T1000 (cell line): ENCODE measurements around the gene TNS4.
A peak's percentile ranks its signal among the peaks of the same experiment; 100 is the strongest.

Source experiments
- DNase-seq: peaks from one replicate; lab custom pipeline; 2025; ENCODE audit warnings: mixed read lengths; lab: John Stamatoyannopoulos, UW

The TNS4 gene

DNA sequence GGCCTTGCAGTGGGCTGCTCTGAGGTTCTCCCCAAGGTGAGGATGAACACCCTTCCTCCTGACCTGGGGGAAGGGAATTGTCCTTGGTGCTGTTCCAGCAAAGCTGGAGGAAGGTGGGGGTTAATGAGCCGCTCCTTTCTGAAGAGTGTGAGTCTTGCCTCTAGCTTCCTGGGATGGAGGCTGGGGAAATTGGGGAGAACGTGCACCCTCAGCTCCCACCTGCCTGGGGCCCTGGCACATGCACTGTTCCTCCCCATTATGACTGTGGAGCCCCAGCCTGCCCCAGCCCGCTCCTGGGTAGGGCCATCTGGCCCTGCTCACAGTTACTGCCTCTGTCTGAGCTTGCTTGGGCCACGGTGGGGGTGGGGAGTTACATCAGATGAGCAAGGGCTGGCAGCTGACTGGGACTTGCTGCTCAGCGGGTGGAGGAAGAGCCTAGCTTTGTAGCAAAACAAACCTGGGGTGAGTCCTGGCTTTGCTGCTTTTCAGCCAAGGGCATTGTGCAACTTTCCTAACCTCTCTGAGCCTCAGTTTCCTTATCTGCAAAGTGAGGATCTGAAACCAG lies 11.1 kb downstream of the TNS4 start:
- DNase-seq, result no peak

DNA sequence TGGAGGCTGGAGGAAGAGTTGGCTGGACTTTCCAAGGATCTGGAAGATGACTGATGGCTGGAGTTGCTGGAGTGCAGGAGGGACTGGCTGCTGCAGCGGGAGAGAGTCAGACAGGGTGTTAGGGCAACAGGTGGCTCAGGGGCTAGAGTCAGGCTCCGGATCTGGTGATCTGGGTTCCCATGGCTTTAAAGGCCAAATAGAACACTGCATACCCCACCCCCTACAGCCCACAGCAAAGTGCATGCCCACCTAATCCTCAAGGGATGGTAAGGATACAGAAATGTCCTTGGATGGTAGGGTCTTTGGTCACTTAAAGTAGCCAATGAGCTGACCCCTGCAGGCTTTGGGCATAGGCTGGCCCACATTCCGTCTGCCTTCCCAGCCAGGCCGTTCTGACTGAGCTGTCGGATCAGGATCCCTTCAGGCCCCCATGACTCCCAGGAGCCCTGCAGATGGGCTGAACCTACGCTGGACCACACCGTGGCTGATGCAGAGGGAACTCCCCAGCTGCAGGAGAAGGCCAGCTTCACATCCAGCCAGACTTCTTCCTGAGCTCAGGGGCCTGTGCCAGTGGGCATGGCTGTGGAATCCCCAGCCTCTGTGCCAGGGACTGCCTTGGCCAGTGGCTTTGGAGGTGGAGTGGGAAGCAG lies 13.9 kb downstream of the TNS4 start:
- no peak for DNase-seq

DNA sequence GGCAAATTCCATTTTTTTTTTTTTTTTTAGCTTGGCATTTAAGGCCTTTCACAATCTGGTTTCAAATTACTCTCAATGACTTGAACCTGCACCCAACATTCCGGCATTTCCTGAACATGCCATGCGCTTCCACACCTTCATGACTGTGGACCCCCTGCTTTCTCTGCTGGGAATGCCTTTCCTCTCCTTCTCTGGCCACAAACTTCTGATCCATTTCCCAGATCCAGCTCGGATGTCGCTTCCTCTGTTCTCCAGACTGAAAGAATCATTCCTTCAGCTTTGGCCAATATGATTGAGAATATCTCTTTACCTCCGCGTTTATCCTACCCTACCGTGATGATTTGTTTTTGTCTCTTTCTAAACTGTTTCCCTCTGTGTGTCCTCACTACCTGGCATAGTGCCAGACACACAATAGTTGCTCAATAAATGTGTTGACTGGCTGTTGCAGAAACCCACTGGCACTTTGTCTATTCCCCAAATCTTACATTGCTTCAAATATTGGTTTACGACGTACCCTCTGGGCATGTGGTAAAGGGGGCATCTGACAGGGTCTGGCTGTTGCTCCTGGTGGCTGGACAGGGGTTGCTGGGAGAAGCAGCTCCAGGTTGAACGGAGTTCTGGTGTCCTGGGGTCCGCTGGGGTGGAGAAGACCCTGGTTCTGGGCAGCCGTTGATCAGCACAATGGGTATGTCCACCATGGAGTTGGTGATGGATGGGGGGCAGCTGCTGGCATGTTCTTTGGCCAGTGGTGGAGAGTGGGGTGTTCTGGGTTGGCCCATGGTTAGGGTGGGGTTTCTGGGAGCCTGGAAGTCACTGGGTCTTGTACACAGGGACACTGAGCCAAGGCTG lies 14.7 kb downstream of the TNS4 start:
- no peak for DNase-seq

DNA sequence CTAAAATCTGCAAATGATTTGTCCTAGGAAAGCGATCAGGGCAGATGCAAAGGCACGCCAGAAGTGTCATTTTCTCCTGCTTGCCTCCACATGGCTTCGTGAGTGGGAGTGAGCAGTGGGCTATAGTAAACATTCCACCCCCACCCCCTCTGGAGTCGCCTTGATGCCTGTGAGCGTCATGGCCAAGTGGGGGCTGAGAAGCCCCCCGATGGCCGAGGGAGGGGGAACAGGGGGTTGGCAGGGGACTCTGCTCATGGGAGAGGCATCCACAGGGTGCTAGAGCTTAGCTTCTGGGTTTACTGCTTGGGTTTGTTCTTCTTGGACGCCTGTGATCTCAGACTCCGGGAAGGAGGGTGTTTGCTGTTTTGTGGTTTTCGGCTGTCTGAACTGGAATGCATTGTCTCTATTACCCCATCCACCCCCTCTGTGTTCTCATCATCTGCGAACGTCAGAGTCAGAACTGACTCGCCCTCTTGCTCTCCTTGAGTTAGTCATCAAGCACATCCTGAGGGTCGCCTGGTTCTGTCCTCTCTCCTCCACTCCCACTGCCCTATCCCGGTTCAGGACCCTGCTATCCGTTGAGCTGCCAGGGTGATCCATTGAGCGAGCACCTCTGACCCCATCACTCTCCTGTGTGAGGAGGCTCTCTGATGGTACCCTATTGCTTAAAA lies 15.4 kb downstream of the TNS4 start:
- DNase-seq, result peak; percentile 80

DNA sequence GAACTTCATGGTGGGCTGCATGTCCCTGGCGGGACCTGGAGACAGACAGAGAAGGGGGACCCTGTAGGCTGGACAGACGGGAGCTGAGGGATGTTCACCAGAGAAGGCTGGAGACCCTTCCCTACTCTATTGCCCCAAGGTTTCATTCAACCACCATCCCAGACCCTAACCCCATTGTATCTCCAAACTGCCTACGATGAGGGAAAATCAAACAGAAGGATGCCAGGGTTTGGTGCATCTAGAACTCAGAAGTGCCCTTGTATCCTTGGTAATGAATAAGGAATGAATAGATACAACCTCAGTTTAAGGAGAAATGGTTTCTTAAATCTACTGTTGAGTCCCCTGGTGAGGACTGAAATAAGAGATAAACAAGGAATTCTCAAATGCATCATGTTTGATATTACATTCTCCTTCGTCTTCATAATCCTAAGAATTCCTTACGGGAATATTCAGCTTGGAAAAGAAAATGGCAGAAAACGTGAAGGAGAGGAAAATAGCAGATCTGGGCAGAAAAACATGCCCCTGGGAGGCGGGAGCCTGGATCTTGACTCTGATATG lies 16.4 kb downstream of the TNS4 start:
- DNase-seq, result no peak

DNA sequence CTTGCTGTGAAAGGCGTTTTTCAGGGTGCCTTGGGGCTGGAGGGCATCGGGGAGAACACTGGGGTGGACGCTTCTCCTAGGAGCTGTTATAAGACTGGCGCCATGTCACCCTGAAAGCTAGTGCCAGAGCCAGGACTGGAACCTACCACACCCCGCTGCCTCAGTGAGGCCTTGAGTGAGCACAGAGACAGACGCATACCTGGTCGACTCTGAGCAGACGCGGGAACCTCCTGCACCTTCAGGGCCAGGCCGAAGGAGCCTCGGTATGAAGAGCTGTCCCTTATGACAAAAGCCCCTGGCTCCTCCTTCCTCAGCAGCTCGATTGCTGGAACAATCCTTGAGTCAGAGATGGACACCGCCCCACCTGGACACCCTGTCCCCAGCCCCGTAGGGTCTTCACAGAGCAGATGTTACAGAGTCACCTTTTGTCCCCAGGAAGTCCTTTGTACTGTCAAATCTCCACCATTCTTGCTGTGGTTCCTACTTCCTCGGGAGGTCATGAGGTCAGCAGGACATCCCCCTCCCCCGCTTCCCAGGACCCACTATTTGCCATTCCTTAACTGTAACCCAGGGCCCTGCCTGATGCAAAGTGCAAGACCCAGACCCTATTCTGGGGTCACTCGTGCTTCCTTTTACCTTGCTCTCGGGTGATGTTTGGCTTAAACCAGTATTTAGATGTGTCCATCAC lies 17.0 kb downstream of the TNS4 start:
- DNase-seq, result no peak

DNA sequence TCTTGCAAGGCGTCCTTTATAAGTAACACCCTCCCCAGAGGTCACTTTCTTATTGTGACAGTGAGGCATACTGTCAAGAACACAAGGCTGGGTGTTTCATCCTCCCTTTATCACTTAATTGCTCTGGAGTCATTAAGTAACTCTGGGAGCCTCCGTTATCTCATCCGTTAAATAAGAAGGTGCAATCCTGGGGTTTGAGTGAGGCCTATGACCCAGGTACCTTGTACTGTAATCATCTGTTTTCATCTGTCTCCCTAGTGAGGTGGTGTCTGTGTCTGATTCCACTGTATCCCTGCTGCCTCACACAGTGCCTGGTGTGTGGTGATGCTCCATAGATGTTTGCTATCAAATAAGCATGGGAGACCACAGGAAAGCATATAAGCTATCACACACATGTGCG lies 17.7 kb downstream of the TNS4 start:
- DNase-seq, result no peak

DNA sequence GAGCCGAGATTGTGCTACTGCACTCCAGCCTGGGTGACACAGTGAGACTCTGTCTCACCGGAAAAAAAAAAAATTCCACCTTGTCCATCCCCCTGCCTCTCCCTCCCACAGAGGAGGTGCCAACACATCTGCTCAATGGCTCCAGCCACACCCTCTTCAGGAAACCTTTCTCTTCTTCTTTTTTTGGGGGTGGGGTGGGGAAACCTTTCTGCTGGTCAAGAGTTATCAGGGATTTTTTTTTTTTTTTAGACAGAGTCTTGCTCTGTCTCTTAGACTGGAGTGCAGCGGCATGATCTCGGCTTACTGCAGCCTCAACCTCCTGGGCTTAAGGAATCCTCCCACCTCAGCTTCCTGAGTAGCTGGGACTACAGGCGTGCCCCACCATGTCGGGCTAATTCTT lies 18.7 kb downstream of the TNS4 start:
- no peak for DNase-seq

DNA sequence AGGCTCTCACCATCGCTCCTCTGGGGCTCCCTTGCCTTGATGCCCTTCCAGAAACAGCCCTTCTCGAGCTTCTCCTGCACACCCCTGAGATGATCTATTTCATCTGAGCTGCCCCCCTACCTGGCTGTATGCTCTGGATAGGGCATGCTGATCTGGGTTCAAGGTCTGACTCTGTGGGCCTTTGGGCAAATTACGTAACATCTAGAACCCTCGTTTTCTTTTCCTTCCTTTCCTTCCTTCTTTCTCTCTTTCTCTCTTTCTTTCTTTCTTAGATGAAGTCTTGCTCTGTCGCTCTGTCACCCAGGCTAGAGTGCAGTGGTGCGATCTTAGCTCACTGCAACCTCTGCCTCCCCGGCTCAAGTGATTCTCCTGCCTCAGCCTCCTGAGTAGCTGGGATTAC lies 20.3 kb downstream of the TNS4 start:
- no peak for DNase-seq

DNA sequence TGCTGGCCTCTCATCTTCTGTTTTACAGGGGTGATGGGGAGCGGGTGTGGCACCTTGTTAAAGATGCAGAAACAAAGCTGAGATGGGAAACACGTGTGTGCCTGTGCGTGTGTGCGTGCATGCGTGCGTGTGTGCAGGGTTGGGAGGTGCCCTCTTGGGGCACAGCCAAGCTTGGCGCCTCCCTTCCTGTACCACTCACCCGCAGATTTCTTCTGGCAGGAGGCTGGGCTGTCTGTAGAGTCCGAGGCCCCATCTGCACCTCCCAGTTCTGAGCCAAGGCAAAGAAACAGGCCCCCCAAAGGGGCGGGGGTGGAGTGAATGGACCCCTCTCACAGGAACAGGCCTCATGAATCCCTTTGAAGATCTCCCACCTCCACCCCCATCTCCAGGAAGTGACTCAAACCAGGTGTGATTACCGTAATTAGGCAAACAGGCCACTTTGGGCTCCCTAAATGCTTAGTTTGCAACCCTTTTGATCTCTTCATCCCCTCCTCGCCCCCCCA lies 20.9 kb downstream of the TNS4 start:
- no peak for DNase-seq

DNA sequence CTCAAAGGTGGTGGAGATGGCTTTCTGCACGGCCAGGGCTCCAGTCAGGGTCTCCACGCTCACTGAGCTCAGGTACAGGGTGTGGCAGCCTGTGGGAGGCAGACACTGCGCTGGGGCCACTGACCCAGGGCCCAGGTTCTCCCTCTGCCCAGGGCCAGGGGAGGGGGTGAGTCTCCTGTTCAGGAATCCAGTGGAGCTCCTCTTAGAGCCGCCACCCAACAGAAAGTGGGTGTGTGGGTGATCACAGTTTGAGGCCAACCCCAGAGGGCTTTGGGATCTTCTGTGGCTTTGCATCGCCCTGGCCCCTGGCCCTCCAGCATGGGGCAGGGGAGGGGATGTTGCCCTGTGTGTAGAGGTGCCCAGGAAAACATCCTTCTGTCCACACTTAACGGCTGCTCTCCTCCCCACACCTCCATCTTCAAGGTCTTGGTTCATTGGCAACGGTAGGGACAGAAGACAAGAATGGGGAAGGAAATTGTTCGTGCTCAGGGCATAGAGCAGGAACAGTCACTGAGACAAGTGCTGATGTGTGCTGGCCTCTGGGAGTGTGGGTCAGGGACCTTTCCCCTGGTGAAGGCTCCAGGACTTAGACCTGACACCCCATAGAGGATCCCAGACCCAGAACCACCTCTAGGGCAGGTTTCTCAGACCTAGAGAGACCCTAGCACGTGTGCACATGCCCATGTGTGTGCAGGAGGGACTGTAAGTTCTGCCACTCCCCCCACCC lies 21.5 kb downstream of the TNS4 start:
- no peak for DNase-seq

DNA sequence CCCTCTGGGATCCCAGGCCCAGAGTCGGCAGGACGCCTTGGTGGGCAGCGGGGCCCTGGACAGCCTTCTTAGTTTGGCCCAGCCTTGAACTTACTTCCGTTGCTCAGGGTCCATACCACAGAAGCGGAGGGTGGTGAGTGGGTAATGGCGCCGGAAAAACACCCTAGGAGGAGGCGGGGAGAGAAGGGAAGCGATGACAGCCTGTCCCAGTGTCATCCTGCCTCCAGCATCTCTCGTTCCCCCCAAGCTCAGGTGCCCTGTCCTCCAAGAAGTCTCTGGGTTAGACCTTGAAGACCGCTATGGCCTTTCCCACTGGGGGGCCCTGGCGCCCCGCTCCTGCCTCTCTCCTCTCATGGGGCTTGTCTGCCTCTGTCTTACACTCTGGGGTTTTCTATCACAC lies 22.9 kb downstream of the TNS4 start:
- DNase-seq, result no peak

DNA sequence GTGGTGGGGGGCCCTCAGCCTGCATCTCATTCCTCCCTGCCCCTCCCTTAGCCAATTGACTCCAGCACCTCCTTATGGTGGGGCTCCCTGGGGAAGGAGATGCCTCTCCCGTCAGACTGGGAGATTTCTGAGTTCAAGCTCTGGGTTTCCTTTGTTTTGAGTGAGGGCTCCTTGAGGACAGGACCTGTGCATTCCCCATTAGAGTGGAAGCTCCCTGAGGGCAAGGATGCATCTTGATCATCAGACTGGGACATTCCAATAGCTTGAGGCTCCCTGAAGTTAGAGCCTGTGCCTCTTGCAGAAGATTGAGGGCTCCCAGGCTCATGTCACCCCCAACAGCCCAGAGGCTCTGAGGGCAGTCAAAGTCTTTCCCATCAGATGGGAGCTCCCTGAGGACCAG lies 23.6 kb downstream of the TNS4 start:
- DNase-seq, result no peak

DNA sequence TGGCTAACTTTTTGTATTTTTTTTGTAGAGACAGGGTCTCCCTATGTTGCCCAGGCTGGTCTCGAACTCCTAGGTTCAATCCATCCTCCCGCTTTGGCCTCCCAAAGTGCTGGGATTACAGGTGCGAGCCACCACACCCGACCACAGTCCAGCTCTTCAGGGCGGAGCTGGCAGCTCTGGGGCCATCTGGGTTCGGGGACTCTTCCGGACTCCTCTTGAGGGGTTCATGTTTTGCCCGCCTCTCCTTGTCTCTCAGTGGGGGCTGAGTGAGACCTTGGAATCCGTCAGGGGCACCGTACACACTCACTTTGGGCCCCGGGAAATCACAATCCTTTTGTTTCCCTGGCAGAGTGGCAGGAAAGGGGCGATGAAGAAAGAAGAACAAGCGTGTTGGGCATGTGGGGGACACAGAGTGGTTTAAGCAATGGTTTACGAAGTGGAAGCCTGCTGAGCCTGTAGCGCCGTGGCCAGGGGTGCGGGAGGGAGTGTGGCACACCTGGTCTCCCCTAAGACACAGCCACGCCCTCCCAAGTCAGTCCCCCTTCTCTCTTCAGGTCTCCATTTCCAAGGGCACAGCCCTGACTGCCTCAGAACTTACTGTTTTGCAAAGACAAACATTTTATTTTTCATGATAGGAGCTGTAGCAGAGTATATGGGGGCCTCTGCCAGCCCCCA lies 26.1 kb downstream of the TNS4 start:
- DNase-seq, result no peak

DNA sequence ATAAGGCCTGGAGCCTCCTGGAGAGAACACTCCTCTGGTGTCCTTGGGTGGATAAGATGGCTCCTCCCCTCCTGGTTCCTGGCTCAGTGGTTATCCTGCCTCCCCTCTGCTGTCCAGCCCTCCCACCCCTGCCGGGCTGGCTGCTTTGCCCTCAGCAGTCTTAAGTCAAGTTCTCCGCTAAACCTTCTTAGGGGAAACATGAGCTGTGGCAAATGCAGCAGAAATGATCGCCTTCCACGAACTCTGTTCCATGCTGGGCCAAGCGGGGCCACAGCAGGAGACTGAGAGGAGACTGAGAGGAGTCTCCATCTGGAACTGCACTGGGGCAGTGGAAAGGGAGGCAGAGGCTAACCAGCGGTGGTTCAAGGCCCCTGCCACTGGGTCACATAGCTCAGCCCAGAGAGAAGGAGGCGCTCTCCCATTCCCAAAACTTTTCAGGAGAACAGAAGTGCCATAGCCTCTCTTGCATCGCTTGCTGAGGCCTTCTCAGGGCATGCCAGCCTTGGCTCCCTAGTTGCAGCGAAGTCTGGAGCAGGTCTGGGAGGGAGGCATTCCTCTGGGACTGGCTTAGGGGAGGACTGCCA lies 26.9 kb downstream of the TNS4 start:
- no peak for DNase-seq

DNA sequence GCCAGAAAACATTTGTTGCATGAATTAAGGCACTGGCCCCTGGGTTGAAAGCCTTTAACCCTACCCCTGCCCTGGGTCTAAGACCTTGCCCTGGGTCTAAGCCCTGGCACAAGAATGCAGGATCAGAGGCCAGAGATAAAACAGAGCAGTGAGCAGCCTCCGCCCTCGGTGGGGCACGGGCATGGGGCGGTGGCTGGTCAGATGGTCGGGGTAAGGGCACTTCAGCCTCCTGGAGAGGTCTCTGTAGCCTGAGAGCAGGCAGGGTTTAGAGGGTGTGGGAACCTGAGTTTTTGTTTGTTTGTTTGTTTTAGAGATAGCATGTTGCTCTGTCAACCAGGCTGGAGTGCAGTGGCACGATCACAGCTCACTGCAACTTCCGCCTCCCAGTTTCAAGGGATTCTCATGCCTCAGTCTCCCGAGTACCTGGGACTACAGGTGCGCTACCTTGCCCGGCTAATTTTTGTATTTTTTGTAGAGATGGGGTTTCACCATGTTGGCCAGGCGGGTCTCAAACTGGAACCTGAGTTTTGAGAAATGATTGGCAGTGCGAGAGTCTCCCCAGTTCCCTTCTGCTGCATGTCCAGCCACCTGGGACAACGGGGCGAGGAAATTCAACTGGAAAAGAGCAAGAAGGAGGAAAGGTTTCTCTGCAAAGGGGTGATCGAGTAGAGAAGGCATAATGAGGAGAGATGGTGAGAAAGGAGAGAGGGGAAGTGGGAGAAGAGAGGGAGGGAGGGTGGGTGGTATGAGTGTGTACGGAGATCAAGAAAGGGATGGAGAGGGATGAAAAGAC lies 27.7 kb downstream of the TNS4 start:
- no peak for DNase-seq

DNA sequence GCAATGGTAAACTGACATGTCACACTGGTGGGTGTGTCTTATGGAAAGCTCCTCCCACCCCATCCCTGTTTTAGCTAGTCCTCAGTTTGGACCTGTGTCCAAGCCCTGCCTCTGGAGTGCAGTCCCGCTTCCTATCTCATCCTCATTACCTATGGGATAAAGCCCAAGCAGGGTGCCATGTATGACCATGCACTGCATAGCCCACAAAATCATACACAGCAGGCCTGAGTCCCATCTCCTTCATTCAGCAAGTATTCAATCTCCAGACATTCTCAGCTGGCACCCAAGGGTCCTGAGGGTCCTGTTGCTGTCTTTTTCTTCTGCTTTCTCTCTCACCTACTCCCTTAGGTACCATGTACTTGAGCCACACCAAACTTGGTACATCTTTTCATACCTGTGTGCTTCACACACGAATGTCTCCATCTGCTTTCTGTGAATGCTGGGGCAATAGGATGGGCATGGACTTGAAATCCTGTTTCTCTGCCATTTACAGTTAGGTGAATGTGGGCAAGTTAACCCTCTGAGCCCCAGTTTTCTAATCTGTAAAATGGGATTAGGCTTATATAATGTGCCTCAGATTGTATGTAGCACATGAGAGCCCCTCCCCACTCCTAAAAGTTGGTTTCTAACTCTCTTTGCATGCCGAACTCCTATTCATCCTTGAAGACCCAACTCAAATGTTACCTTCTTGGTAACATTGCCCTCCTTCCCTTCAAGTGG lies 28.5 kb downstream of the TNS4 start:
- no peak for DNase-seq
